Umbilical cord (tissue), 2 donors: ENCODE measurements around the gene NRP2. TPM values are rescaled to one million over a fixed set of nuclear protein-coding genes. Genes with fewer than 3 reads are reported as not detected.
A peak's percentile ranks its signal among the peaks of the same experiment; 100 is the strongest.

Experiments used
- DNase-seq: peaks from one replicate; pipeline ENCODE4 v3.0.0-alpha.2; 2015; ENCODE audit warnings: low spot score
- total RNA-seq: library from RNA; depleted of rRNA; stranded (reverse); fragments of >200 nt; gene quantifications from one replicate; pipeline ENCODE4 v1.2.3, GENCODE V29; 2014; ENCODE audit warnings: low replicate concordance; ENCODE audit not compliant: insufficient read depth

NRP2 gene
- total RNA-seq, 1 donor from 2014 or later = 167 TPM

GRCh38 chr2:205706769-205707381, 24.6 kb downstream of the NRP2 start:
- peak; percentile 94 for DNase-seq

GRCh38 chr2:205708231-205708631, 25.9 kb downstream of the NRP2 start:
- DNase-seq = peak; percentile 76

- DNase-seq = no peak
These were observed 27.0 kb downstream of the NRP2 start for GRCh38 chr2:205709319-205709718.

- no peak for DNase-seq
These were observed 30.2 kb downstream of the NRP2 start for GRCh38 chr2:205712508-205712907.

- no peak for DNase-seq
These were observed 30.8 kb downstream of the NRP2 start for GRCh38 chr2:205713086-205713485.

- DNase-seq = no peak
These were observed 31.9 kb downstream of the NRP2 start for GRCh38 chr2:205714058-205714776.

GRCh38 chr2:205714789-205715720, 32.8 kb downstream of the NRP2 start:
- DNase-seq = no peak

- DNase-seq = no peak
These were observed 33.7 kb downstream of the NRP2 start for GRCh38 chr2:205715831-205716525.

GRCh38 chr2:205717175-205717846, 35.0 kb downstream of the NRP2 start:
- DNase-seq = no peak

GRCh38 chr2:205717999-205718398, 35.7 kb downstream of the NRP2 start:
- peak; percentile 81 for DNase-seq

GRCh38 chr2:205719847-205720246, 37.5 kb downstream of the NRP2 start:
- peak; percentile 82 for DNase-seq

- no peak for DNase-seq
These were observed 38.2 kb downstream of the NRP2 start for GRCh38 chr2:205720451-205720902.

GRCh38 chr2:205721057-205721449, 38.8 kb downstream of the NRP2 start:
- no peak for DNase-seq

GRCh38 chr2:205722283-205722918, 40.1 kb downstream of the NRP2 start:
- DNase-seq = no peak

- no peak for DNase-seq
These were observed 40.9 kb downstream of the NRP2 start for GRCh38 chr2:205723179-205723578.

GRCh38 chr2:205725059-205725458, 42.8 kb downstream of the NRP2 start:
- no peak for DNase-seq

- DNase-seq = no peak
These were observed 44.2 kb downstream of the NRP2 start for GRCh38 chr2:205726506-205726905.

- DNase-seq = no peak
These were observed 44.9 kb downstream of the NRP2 start for GRCh38 chr2:205727174-205727573.

GRCh38 chr2:205728366-205728765, 46.1 kb downstream of the NRP2 start:
- no peak for DNase-seq

GRCh38 chr2:205730191-205730590, 47.9 kb downstream of the NRP2 start:
- DNase-seq = no peak
